ENCODE results near the gene KIF4B.

DNA sequence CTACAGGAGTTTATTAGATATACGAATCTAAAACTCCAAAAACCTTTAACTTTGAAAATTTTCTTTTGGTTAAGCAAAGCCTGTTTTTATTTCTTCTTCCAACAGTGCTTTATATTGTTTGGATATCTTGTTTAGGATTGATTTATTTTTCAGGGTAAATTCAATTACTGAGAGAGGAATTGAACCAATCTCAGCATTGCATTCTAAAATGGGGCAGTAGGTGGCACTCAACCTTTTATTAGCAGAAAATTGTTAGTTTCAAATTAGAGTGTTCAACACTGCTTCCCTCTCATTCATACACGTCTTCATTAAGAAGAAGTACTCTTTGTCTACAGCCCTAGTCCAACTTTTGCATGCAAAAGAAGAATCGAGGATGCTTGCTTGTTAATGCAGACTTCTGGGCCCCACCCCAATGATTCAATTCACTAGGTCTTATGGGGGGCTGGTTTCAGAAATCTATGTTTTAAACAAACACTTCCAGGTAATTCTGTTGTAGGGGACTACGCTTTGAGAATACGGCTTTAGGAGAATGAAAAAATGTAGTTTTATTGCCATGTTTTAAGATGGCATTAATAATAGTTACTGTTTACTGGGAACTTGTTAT is 46.0 kb upstream of the KIF4B start:
- TF ChIP-seq, protein P1, sequence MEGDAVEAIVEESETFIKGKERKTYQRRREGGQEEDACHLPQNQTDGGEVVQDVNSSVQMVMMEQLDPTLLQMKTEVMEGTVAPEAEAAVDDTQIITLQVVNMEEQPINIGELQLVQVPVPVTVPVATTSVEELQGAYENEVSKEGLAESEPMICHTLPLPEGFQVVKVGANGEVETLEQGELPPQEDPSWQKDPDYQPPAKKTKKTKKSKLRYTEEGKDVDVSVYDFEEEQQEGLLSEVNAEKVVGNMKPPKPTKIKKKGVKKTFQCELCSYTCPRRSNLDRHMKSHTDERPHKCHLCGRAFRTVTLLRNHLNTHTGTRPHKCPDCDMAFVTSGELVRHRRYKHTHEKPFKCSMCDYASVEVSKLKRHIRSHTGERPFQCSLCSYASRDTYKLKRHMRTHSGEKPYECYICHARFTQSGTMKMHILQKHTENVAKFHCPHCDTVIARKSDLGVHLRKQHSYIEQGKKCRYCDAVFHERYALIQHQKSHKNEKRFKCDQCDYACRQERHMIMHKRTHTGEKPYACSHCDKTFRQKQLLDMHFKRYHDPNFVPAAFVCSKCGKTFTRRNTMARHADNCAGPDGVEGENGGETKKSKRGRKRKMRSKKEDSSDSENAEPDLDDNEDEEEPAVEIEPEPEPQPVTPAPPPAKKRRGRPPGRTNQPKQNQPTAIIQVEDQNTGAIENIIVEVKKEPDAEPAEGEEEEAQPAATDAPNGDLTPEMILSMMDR (IDR thresholded peaks at IDR 0.05; ENCODE audit: poor library complexity, severe bottlenecking) = peak; percentile 68
- TF ChIP-seq POLR2AphosphoS5 (IDR thresholded peaks at IDR 0.05) (no peak), EZH2 (IDR thresholded peaks at IDR 0.05; ENCODE audit: borderline replicate concordance, insufficient read depth, low read length, poor library complexity, severe bottlenecking) (no peak), MXI1 (conservative IDR thresholded peaks at IDR 0.05; ENCODE audit: poor library complexity, severe bottlenecking) (no peak)
